Activated CD4-positive, alpha-beta T cell treated with anti-CD3 and anti-CD28 coated beads for 36 hours (primary cell): Measurements from ENCODE around the gene MLF1. TPM values are rescaled to one million over a fixed set of nuclear protein-coding genes. Genes with fewer than 3 reads are reported as not detected.

Experiments
- ATAC-seq: fragments of 200-7000 bp; cut with Tn5 transposase; one replicate; pipeline ENCODE4 v1.10.0; 2021; ENCODE audit warnings: mild to moderate bottlenecking, moderate library complexity
- CTCF ChIA-PET: fragments of 350-600 bp; sonication (Branson Sonifier 250); formaldehyde crosslinking; loops from one replicate; lab custom pipeline; 2021; ENCODE audit warnings: antibody characterized with exemption; lab: Charles Lee
- POLR2A ChIA-PET: fragments of 350-600 bp; sonication (Branson Sonifier 250); formaldehyde crosslinking; loops from one replicate; lab custom pipeline; 2021; ENCODE audit warnings: antibody characterized with exemption, inconsistent platforms; lab: Charles Lee
- DNase-seq: peaks from one replicate; pipeline ENCODE4 v3.0.0-alpha.2; 2020
- H3K27ac Mint-ChIP-seq: one replicate; pipeline ENCODE4 v1.8.0; 2021; ENCODE audit warnings: mixed read lengths
- H3K27me3 Mint-ChIP-seq: one replicate; pipeline ENCODE4 v1.8.0; 2021; ENCODE audit warnings: mixed read lengths
- H3K36me3 Mint-ChIP-seq: one replicate; pipeline ENCODE4 v1.8.0; 2021; ENCODE audit warnings: low read depth, mixed read lengths
- H3K4me1 Mint-ChIP-seq: one replicate; pipeline ENCODE4 v1.8.0; 2021; ENCODE audit warnings: mixed read lengths
- H3K4me3 Mint-ChIP-seq: one replicate; pipeline ENCODE4 v1.8.0; 2021; ENCODE audit warnings: mild to moderate bottlenecking, moderate library complexity, mixed read lengths
- H3K9me3 Mint-ChIP-seq: one replicate; pipeline ENCODE4 v1.8.0; 2021; ENCODE audit warnings: low read depth, mixed read lengths
- intact Hi-C, 2 experiments: fragments of 100-400 bp; cut with DNase I in 1 of 2; cut with micrococcal nuclease in 1 of 2; formaldehyde crosslinking; loops; one replicate each; pipeline versions ENCODE4 v1.14.2 to v1.15.1; 2022 to 2024; cut with DNase I, micrococcal nuclease
- total RNA-seq, 2 experiments: library from RNA; stranded (reverse); gene quantifications; one replicate each; pipeline ENCODE4 v1.2.3, GENCODE V29; 2021

Gene MLF1
- total RNA-seq, 2 experiments from 2014 or later: 2.4 to 3.4 TPM

DNA sequence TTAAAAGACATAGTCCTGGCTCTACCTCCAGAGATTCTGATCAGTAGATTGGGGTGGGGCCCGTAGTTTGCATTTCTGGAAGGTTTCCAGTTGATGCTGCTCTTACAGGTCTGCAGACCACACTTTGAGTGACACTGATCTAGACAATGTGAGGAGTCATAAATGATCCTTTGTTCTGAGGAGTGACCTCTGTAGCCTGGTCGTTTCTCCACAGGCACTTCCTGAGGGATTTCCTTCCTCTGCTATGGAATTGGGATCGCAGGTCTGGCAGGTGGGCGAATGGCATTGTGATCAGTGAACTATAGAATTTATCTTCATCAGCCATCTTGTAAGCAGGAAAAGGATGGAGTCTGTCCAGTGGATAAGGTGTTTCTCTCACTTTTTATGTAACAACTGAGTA lies 78.8 kb downstream of the MLF1 start:
- ChIA-PET CTCF (no interaction called here), POLR2A (no interaction called here)
- no peak for ATAC-seq
- H3K4me3 Mint-ChIP-seq: no peak overlapping the region
- DNase-seq: no peak
- H3K9me3 Mint-ChIP-seq: no peaks in the 10 kb centered on the region
- intact Hi-C loops: loop anchor here (5.0 to 10.0 kb wide), 4 partner anchors 115 to 1475 kb away; partner anchors contain the start of genes MFSD1 (in 1 of the 2) and SHOX2 (in 1 of the 2)
- peaks cover 30% of the 10 kb centered on the region for H3K4me1 Mint-ChIP-seq
- H3K27ac Mint-ChIP-seq: peak overlapping the region; percentile 28
- peaks cover 41% of the 10 kb centered on the region for H3K36me3 Mint-ChIP-seq
- H3K27me3 Mint-ChIP-seq: no peaks in the 10 kb centered on the region

DNA sequence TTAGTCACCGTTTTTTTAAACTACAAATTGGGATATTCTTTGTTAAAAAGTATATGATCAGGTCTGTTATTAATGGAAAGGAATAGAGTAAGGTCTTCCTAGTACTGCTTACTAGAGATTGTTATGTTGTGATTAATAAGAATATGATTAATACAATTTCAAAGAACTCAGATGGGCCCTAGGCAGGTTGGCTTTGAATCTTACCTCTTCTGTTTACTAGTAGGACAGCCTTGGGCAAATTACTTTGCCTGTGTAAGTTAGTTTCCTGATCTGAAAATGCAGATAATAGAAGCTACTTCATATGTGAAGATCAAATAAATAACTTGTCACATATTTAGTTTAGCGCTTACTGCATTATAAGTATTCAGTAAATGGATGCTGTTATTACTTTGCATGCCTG lies 80.2 kb downstream of the MLF1 start:
- ATAC-seq (no peak), DNase-seq (no peak)
- intact Hi-C loops: no loop called here
- ChIA-PET POLR2A (no interaction called here), CTCF (interaction anchor here (2.1 kb wide), 1 partner anchor 12 kb away, joined by 6 read pairs; no protein-coding TSS in a partner anchor)
- H3K4me3 Mint-ChIP-seq: no peak overlapping the region
- no peaks in the 10 kb centered on the region for H3K27me3 Mint-ChIP-seq
- no peak overlapping the region for H3K27ac Mint-ChIP-seq
- H3K9me3 Mint-ChIP-seq: no peaks in the 10 kb centered on the region
- peaks cover 18% of the 10 kb centered on the region for H3K4me1 Mint-ChIP-seq
- H3K36me3 Mint-ChIP-seq: peaks cover 42% of the 10 kb centered on the region

DNA sequence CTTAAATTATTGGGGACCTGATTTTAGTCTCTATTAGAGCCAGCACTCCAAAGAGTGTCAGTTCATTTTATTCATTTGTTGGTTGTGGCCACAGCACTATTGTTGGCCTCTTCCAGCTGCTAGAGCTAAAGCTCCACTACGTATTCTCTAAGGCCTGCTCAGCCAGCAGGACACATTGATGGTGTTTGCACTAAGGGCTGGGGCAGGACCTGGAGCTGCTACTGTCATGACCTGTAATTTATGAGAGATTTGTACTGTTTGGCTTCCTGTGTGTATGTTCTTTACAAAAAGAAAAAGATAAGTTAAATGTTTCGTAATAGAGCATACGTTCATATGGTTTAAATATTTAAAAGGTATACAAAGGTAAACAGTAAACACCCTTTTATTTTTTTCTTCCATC lies 81.5 kb downstream of the MLF1 start:
- no peaks in the 10 kb centered on the region for H3K27me3 Mint-ChIP-seq
- H3K4me3 Mint-ChIP-seq: no peak overlapping the region
- H3K27ac Mint-ChIP-seq: no peak overlapping the region
- peaks cover 41% of the 10 kb centered on the region for H3K36me3 Mint-ChIP-seq
- H3K4me1 Mint-ChIP-seq: peaks cover 13% of the 10 kb centered on the region
- ATAC-seq (no peak), DNase-seq (no peak)
- CTCF ChIA-PET: interaction anchor here (0.7 to 2.1 kb wide), 3 partner anchors 7 to 72 kb away, joined by 3 to 6 read pairs (median 6); no protein-coding TSS in a partner anchor
- POLR2A ChIA-PET: no interaction called here
- H3K9me3 Mint-ChIP-seq: no peaks in the 10 kb centered on the region
- intact Hi-C loops: no loop called here

Other genes starting within 250 kb of the MLF1 start
- gene GFM1, start 73.3 kb downstream of the MLF1 start, total RNA-seq: 10 to 100 TPM; 50.5 to 51.4 TPM
- 10 to 100 TPM; 12.5 to 13.9 TPM for gene LXN, start 101.5 kb downstream of the MLF1 start, total RNA-seq
- not detected for gene RARRES1, start 161.3 kb downstream of the MLF1 start, total RNA-seq
- gene MFSD1, start 230.9 kb downstream of the MLF1 start, total RNA-seq: 10 to 100 TPM in 1 of 2 experiments, 1 to 10 TPM in 1; 6.9 to 13.1 TPM